ENCODE data around the gene ARF1. TPM values are rescaled to one million over a fixed set of nuclear protein-coding genes. Genes with fewer than 3 reads are reported as not detected.

ARF1 gene
- total and polyA plus RNA-seq, 2 of the 13 experiments (the other 11 are each of a cell fraction or from before 2014, with no cell fraction given), result 186 to 327 TPM

- ATAC-seq (no peak), FAIRE-seq (no peak), DNase-seq (ENCODE audit: low spot score) (no peak)
- H3K79me2 ChIP-seq (ENCODE audit: insufficient read depth, low read length), result no peaks in the 10 kb centered on the region
- no peak overlapping the region for H2AFZ ChIP-seq (ENCODE audit: low read length)
- in situ Hi-C loops (cut with HindIII; ENCODE audit: extremely low pct_ligation_motif_present, low pct_unique_long_range_greater_than_20kb) (loop anchor here (5.0 kb wide), 1 partner anchor 74 kb away; no protein-coding TSS in a partner anchor), intact Hi-C loops (cut with micrococcal nuclease; ENCODE audit: unreplicated experiment) (no loop called here)
- no peaks in the 10 kb centered on the region for H3K36me3 ChIP-seq (replicated peaks in 1 of 2; ENCODE audit: control insufficient read depth in 1 of 2, insufficient read depth in 2 of 2, low read length in 2 of 2)
- H3K9ac ChIP-seq (ENCODE audit: insufficient read depth, low read depth, low read length), result no peak overlapping the region
- H3K27ac ChIP-seq (ENCODE audit: extremely low read length, insufficient read depth, low read length), result no peak overlapping the region
- no peaks in the 10 kb centered on the region for H3K9me3 ChIP-seq (ENCODE audit: low read length)
- ChIA-PET CTCF (ENCODE audit: low intra/inter-chr PET ratio, low total read pairs) (no interaction called here), POLR2A (no interaction called here)
- no peak overlapping the region for H3K4me2 ChIP-seq (ENCODE audit: low read depth, low read length)
- H3K4me3 ChIP-seq (replicated peaks in 1 of 3; ENCODE audit: insufficient read depth in 1 of 3, low read depth in 2 of 3, low read length in 3 of 3), result no peak overlapping the region
- WGBS (ENCODE audit: low lambda C conversion rate), result 10% methylated on average over 2 of the region's 9 CpGs
- TF ChIP-seq TFDP1 (CRISPR knock-in tag; IDR thresholded peaks at IDR 0.05; ENCODE audit: borderline replicate concordance), result no peak
- H3K27me3 ChIP-seq (ENCODE audit: control insufficient read depth in 1 of 2, insufficient read depth in 2 of 2, low read length in 2 of 2), result peaks cover 9 to 23% of the 10 kb centered on the region in 2 experiments; a peak in 3 of 5 replicates
- no peaks in the 10 kb centered on the region; the same call in 1 of the 2 replicates for H4K20me1 ChIP-seq (ENCODE audit: insufficient read depth, low read length)
- H3K4me1 ChIP-seq (ENCODE audit: insufficient read depth, low read length), result no peaks in the 10 kb centered on the region; the same call in 1 of the 2 replicates
- BruUV-seq (replicated peaks), result no TSS peak
These were observed 6.7 kb upstream of the ARF1 start for GRCh38 chr1:228075801-228076271.

GRCh38 chr1:228076796-228077430 is 5.6 kb upstream of the ARF1 start:
- POLR2A ChIA-PET, result no interaction called here

More at GRCh38 chr1:228076796-228077430, 5.6 kb upstream of the ARF1 start:
- FAIRE-seq, result no peak
- Histone ChIP-seq H3K9ac (ENCODE audit: insufficient read depth, low read depth, low read length) (no peak overlapping the region), H2AFZ (ENCODE audit: low read length) (no peak overlapping the region), H3K4me1 (ENCODE audit: insufficient read depth, low read length) (peaks cover 7% of the 10 kb centered on the region), H3K9me3 (ENCODE audit: low read length) (no peaks in the 10 kb centered on the region), H3K27ac (ENCODE audit: extremely low read length, insufficient read depth, low read length) (no peak overlapping the region), H3K4me3 (replicated peaks in 1 of 3; ENCODE audit: insufficient read depth in 1 of 3, low read depth in 2 of 3, low read length in 3 of 3) (no peak overlapping the region), H3K27me3 (ENCODE audit: control insufficient read depth in 1 of 2, insufficient read depth in 2 of 2, low read length in 2 of 2) (peaks cover 9 to 23% of the 10 kb centered on the region in 2 experiments; a peak in 3 of 5 replicates), H3K79me2 (ENCODE audit: insufficient read depth, low read length) (peaks cover 7% of the 10 kb centered on the region), H3K4me2 (ENCODE audit: low read depth, low read length) (no peak overlapping the region), H3K36me3 (replicated peaks in 1 of 2; ENCODE audit: control insufficient read depth in 1 of 2, insufficient read depth in 2 of 2, low read length in 2 of 2) (no peaks in the 10 kb centered on the region), H4K20me1 (ENCODE audit: insufficient read depth, low read length) (no peaks in the 10 kb centered on the region; the same call in 1 of the 2 replicates)
- 17% methylated on average over 3 of the region's 9 CpGs for WGBS (ENCODE audit: low lambda C conversion rate)
- no TSS peak for BruUV-seq (replicated peaks)
- no peak for ATAC-seq
- in situ Hi-C loops (cut with HindIII; ENCODE audit: extremely low pct_ligation_motif_present, low pct_unique_long_range_greater_than_20kb) (loop anchor here (5.0 kb wide), 1 partner anchor 75 kb away; no protein-coding TSS in a partner anchor), intact Hi-C loops (cut with micrococcal nuclease; ENCODE audit: unreplicated experiment) (no loop called here)
- CTCF ChIA-PET (ENCODE audit: low intra/inter-chr PET ratio, low total read pairs), result no interaction called here
- TF ChIP-seq ZNF770 (CRISPR knock-in tag; IDR thresholded peaks at IDR 0.05) (peak; percentile 25; the same call in 1 of the 2 replicates), ZNF513 (CRISPR knock-in tag; conservative IDR thresholded peaks at IDR 0.05) (no peak)
- no peak for DNase-seq (ENCODE audit: low spot score)
